ENCODE measurements around the gene NDUFA7.

- no peak for TF ChIP-seq ATF7-NPFF (CRISPR knock-in tag; IDR thresholded peaks at IDR 0.05; ENCODE audit: low read depth)
- no peak for TF ChIP-seq RAD21 (CRISPR knock-in tag; IDR thresholded peaks at IDR 0.05)
- no peak for TF ChIP-seq ZNF30 (CRISPR knock-in tag; IDR thresholded peaks at IDR 0.05)
- TF ChIP-seq EP300 (IDR thresholded peaks at IDR 0.05; ENCODE audit: low read depth in 2 of 2, low read length in 2 of 2) = no peak
- no peak for TF ChIP-seq EP300 (CRISPR knock-in tag; IDR thresholded peaks at IDR 0.05; ENCODE audit: borderline replicate concordance)
- TF ChIP-seq, protein P1, sequence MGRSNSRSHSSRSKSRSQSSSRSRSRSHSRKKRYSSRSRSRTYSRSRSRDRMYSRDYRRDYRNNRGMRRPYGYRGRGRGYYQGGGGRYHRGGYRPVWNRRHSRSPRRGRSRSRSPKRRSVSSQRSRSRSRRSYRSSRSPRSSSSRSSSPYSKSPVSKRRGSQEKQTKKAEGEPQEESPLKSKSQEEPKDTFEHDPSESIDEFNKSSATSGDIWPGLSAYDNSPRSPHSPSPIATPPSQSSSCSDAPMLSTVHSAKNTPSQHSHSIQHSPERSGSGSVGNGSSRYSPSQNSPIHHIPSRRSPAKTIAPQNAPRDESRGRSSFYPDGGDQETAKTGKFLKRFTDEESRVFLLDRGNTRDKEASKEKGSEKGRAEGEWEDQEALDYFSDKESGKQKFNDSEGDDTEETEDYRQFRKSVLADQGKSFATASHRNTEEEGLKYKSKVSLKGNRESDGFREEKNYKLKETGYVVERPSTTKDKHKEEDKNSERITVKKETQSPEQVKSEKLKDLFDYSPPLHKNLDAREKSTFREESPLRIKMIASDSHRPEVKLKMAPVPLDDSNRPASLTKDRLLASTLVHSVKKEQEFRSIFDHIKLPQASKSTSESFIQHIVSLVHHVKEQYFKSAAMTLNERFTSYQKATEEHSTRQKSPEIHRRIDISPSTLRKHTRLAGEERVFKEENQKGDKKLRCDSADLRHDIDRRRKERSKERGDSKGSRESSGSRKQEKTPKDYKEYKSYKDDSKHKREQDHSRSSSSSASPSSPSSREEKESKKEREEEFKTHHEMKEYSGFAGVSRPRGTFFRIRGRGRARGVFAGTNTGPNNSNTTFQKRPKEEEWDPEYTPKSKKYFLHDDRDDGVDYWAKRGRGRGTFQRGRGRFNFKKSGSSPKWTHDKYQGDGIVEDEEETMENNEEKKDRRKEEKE (IDR thresholded peaks at IDR 0.05) = no peak
- no peak for TF ChIP-seq ZNF567 (CRISPR knock-in tag; IDR thresholded peaks at IDR 0.05; ENCODE audit: borderline replicate concordance)
- no peak for TF ChIP-seq RXRB (CRISPR knock-in tag; IDR thresholded peaks at IDR 0.05; ENCODE audit: borderline replicate concordance)
- no peak for TF ChIP-seq SP140L (CRISPR knock-in tag; IDR thresholded peaks at IDR 0.05; ENCODE audit: borderline replicate concordance)
- no peak for TF ChIP-seq ZNF10 (CRISPR knock-in tag; IDR thresholded peaks at IDR 0.05; ENCODE audit: borderline replicate concordance, low read depth)
- TF ChIP-seq KLF9 (CRISPR knock-in tag; IDR thresholded peaks at IDR 0.05; ENCODE audit: low read depth) = no peak
- TF ChIP-seq ZBTB26 (CRISPR knock-in tag; IDR thresholded peaks at IDR 0.05; ENCODE audit: borderline replicate concordance) = no peak
- TF ChIP-seq THRA (CRISPR knock-in tag; IDR thresholded peaks at IDR 0.05; ENCODE audit: borderline replicate concordance) = no peak
Measured at GRCh38 chr19:8316351-8317125, 4.6 kb downstream of the NDUFA7 start.

All from HepG2 (cell line).